Liver (tissue), 10 donors: ENCODE data around the gene HIC2. TPM values are rescaled to one million over a fixed set of nuclear protein-coding genes. Genes with fewer than 3 reads are reported as not detected.
"Not testable (repeated sequence)": the region's sequence is repeated elsewhere in the genome, so short reads cannot be mapped to it uniquely, and the experiment has no call there.

ENCODE experiments used
- DNase-seq: peaks from one replicate; pipeline ENCODE4 v3.0.0-alpha.2; 2017; ENCODE audit warnings: low spot score
- H3K27ac ChIP-seq, 2 donors: one replicate each; pipeline ENCODE4 v1.7.0; 2013; ENCODE audit warnings: inconsistent platforms in 2 of 2, low read length in 2 of 2, control low read depth in 1 of 2, low read depth in 1 of 2, mild to moderate bottlenecking in 1 of 2
- H3K27me3 ChIP-seq, 4 donors: one replicate each; pipeline versions ENCODE4 v1.6.1 to v1.7.0; 2013; ENCODE audit warnings: low read length in 3 of 4, inconsistent platforms in 1 of 4, mild to moderate bottlenecking in 1 of 4, moderate library complexity in 1 of 4; ENCODE audit not compliant: control insufficient read depth in 4 of 4, insufficient read depth in 4 of 4
- H3K36me3 ChIP-seq, 4 donors: one replicate each; pipeline versions ENCODE4 v1.6.1 to v1.7.0; 2013; ENCODE audit warnings: low read length in 3 of 4, mild to moderate bottlenecking in 3 of 4, low read depth in 1 of 4, moderate library complexity in 1 of 4; ENCODE audit not compliant: control insufficient read depth in 4 of 4, insufficient read depth in 3 of 4
- H3K4me1 ChIP-seq, 4 donors: one replicate each; pipeline versions ENCODE4 v1.6.1 to v1.7.0; 2013; ENCODE audit warnings: low read length in 3 of 4, mild to moderate bottlenecking in 3 of 4, moderate library complexity in 1 of 4; ENCODE audit not compliant: control insufficient read depth in 4 of 4, insufficient read depth in 4 of 4
- H3K4me3 ChIP-seq, 3 donors: one replicate each; pipeline versions ENCODE4 v1.6.1 to v1.7.0; 2013; ENCODE audit warnings: low read length in 3 of 3, control low read depth in 1 of 3, low read depth in 1 of 3, mild to moderate bottlenecking in 1 of 3
- H3K9ac ChIP-seq, 2 donors: one replicate each; pipeline ENCODE4 v1.7.0; 2013; ENCODE audit warnings: low read length in 2 of 2, mild to moderate bottlenecking in 2 of 2, moderate library complexity in 2 of 2, control low read depth in 1 of 2, low read depth in 1 of 2
- H3K9me3 ChIP-seq, 4 donors: one replicate each; pipeline versions ENCODE4 v1.6.1 to v1.7.0; 2013; ENCODE audit warnings: low read length in 3 of 4; ENCODE audit not compliant: control insufficient read depth in 4 of 4
- WGBS: extraction: QIAGEN DNeasy Blood & Tissue Kit; methylation state at CpG from one replicate; pipeline ENCODE4 v1.1.7; 2013; 5-methylcytosine and 5-hydroxymethylcytosine counted together
- polyA plus RNA-seq, 2 donors: library from polyadenylated mRNA; stranded (reverse) in 1 of 2; unstranded in 1 of 2; fragments of 200-250 nt in 1 of 2; fragments of >200 nt in 1 of 2; fragmentation: Nextera tagmentation in 1 of 2; extraction: Ambion mirVana in 1 of 2; gene quantifications; one replicate each; pipeline versions ENCODE4 v1.2.1 to v1.2.3, GENCODE V29; 2013 to 2015
- small RNA-seq: library from RNA; depleted of rRNA; stranded (forward); fragments of <200 nt; gene quantifications from one replicate; pipeline ENCODE3, GENCODE V24; 2014
- total RNA-seq, 2 donors: library from RNA; depleted of rRNA; stranded (reverse); fragments of >200 nt; gene quantifications; one replicate each; pipeline ENCODE4 v1.2.3, GENCODE V29; 2014
- donor health status: healthy.
- donor health status: healthy.
- donor health status: healthy.
- donor health status: healthy.
- donor health status: healthy.

Gene HIC2
- total and polyA plus RNA-seq, 4 donors: 0.51 to 17.8 (median 2.0) TPM

DNA sequence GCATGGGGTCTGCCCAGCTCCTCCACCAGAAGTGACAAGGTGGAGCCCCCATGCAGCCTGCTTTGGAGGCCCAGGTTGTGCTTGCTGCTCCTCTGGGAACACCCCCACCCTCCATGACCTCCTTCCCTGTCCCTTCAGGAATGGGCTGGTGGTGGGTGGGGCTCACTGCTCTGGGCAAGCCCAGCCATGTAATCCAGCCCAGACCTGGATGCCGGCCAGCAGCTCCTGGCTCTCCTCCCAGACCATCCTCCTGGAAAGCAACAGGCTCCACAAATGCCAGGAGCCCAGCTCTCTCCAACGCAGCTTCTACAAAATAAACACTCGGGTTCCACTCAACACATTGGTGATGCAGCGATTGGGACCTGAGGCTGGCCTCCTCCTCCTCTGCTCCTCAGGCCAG, 80.8 kb downstream of the HIC2 start:
- H3K9me3 ChIP-seq, H3K36me3 ChIP-seq, H3K27me3 ChIP-seq, H3K9ac ChIP-seq, H3K4me3 ChIP-seq, DNase-seq, H3K27ac ChIP-seq, H3K4me1 ChIP-seq: not testable (repeated sequence)
- WGBS: no CpG with 5 or more reads among the region's 4 CpGs

GRCh38 chr22:21498489-21498888, 81.3 kb downstream of the HIC2 start:
- not testable (repeated sequence) for H3K4me1 ChIP-seq, H3K9ac ChIP-seq, H3K9me3 ChIP-seq, H3K27me3 ChIP-seq, H3K27ac ChIP-seq, H3K4me3 ChIP-seq, H3K36me3 ChIP-seq, DNase-seq
- no CpG with 5 or more reads among the region's 7 CpGs for WGBS

- not testable (repeated sequence) for H3K36me3 ChIP-seq, DNase-seq, H3K9ac ChIP-seq, H3K9me3 ChIP-seq, H3K4me1 ChIP-seq, H3K4me3 ChIP-seq, H3K27ac ChIP-seq, H3K27me3 ChIP-seq
- 100% methylated on average over 1 of the region's 16 CpGs for WGBS
Observed at GRCh38 chr22:21499623-21500506, 82.7 kb downstream of the HIC2 start.

Small RNA genes lying within 50 kb of the gene (small RNA-seq; reads per million reads assigned to genes)
- not detected for gene RF00492
- gene RN7SKP63: not detected

Other genes starting within 250 kb of the HIC2 start
- gene RIMBP3B, start 33.6 kb upstream of the HIC2 start, total RNA-seq: under 1 TPM in 1 of 2 donors, not detected in 1; under 0.01 TPM
- gene RIMBP3B, start 33.6 kb upstream of the HIC2 start, polyA plus RNA-seq: under 1 TPM in 1 of 2 donors, not detected in 1; 0.01 TPM
- gene TMEM191C, start 50.0 kb downstream of the HIC2 start, total RNA-seq: 1 to 10 TPM in 1 of 2 donors, under 1 TPM in 1; 0.25 to 1.8 TPM
- gene TMEM191C, start 50.0 kb downstream of the HIC2 start, polyA plus RNA-seq: under 1 TPM in 1 of 2 donors, not detected in 1; 0.42 TPM
- under 1 TPM; 0.05 to 0.08 TPM for gene RIMBP3C, start 134.1 kb downstream of the HIC2 start, total RNA-seq
- gene RIMBP3C, start 134.1 kb downstream of the HIC2 start, polyA plus RNA-seq: under 1 TPM in 1 of 2 donors, not detected in 1; 0.05 TPM
- gene UBE2L3, start 150.3 kb downstream of the HIC2 start, total RNA-seq: 10 to 100 TPM; 14.3 to 16.0 TPM
- 10 to 100 TPM; 23.6 to 33.4 TPM for gene UBE2L3, start 150.3 kb downstream of the HIC2 start, polyA plus RNA-seq
- gene YDJC, start 212.7 kb downstream of the HIC2 start, total RNA-seq: 1 to 10 TPM; 8.0 to 8.5 TPM
- 10 to 100 TPM in 1 of 2 donors, 1 to 10 TPM in 1; 8.0 to 18.7 TPM for gene YDJC, start 212.7 kb downstream of the HIC2 start, polyA plus RNA-seq
- gene CCDC116, start 215.4 kb downstream of the HIC2 start, total RNA-seq: under 1 TPM; 0.05 to 0.08 TPM
- under 1 TPM in 1 of 2 donors, not detected in 1; 0.05 TPM for gene CCDC116, start 215.4 kb downstream of the HIC2 start, polyA plus RNA-seq
- gene SDF2L1, start 224.9 kb downstream of the HIC2 start, total RNA-seq: 100 to 1,000 TPM in 1 of 2 donors, 10 to 100 TPM in 1; 44.8 to 121 TPM
- 100 to 1,000 TPM in 1 of 2 donors, 10 to 100 TPM in 1; 36.3 to 173 TPM for gene SDF2L1, start 224.9 kb downstream of the HIC2 start, polyA plus RNA-seq
- 10 to 100 TPM; 19.5 to 26.7 TPM for gene PPIL2, start 248.6 kb downstream of the HIC2 start, total RNA-seq
- 10 to 100 TPM; 12.4 to 15.5 TPM for gene PPIL2, start 248.6 kb downstream of the HIC2 start, polyA plus RNA-seq